Activated CD4-positive, CD25-positive, alpha-beta regulatory T cell treated with anti-CD3 and anti-CD28 coated beads, Interleukin-2, amount 50 U/mL, for 24 hours (primary cell): Measurements from ENCODE around the gene PIM3.

ENCODE experiments used
- ATAC-seq, 2 donors: fragments of 150-1000 bp; cut with Tn5 transposase; one replicate each; pipeline ENCODE4 v1.10.0; 2021; ENCODE audit warnings: mild to moderate bottlenecking in 1 of 2, moderate library complexity in 1 of 2

Gene PIM3

DNA sequence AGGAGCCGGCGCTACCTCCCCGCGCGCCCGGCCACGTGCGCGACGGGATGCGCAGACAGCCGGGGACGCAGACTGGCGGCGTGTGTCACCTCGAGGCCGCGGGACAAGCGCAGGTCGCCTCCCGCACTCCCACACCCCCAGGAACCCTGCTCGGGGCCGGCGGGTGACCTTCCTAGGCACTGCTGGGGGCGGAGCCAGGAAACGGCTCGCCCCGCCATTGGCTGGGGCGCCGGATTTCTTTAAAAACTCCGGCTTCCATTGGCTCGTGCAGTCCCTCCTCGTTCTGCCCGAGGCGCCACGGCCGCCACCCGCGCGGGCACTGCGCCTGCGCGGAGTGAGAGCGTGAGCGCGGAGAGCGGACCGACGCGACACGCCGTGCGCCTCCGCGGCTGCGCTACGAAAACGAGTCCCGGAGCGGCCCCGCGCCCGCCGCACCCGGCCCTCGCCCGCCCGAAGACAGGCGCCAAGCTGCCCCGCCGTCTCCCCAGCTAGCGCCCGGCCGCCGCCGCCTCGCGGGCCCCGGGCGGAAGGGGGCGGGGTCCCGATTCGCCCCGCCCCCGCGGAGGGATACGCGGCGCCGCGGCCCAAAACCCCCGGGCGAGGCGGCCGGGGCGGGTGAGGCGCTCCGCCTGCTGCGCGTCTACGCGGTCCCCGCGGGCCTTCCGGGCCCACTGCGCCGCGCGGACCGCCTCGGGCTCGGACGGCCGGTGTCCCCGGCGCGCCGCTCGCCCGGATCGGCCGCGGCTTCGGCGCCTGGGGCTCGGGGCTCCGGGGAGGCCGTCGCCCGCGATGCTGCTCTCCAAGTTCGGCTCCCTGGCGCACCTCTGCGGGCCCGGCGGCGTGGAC lies at the start of gene PIM3:
TSS of gene PIM3 (plus strand) at position 614 of the 846 bp plus-strand sequence. CDS start at position 790, 176 bp downstream.
- ATAC-seq = peak; percentile 76 to 78

DNA sequence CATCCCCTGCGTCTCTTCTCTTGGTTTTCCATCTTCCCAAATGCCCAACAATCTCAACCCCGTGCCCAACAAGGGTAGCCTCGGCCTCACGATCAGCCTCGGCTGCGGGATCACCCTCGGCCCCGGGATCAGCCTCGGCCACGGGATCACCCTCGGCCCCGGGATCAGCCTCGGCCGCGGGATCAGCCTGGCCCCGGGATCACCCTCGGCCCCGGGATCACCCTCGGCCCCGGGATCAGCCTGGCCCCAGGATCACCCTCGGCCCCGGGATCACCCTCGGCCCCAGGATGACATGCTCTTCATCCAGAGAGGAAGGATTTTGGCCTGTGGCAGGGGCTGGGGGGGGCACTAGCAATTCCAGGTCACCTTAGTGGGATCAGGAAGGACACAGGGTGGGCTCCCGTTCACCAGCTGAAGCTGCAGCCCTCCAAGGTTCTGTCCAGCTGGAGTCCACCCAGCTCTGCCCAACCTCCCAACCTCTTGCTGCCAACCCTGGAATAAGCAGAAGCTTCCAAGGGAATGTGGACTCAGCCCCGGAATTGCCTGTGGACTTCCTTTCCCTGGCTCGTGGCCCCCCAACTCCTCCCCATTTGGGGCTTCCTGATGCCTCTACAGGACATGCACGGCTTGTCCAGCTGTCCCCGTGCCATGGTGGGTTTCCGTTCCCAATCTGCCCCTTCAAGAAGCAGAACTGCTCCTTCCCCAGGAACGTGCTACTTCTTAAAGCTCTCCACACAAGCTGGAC lies 48.5 kb upstream of the PIM3 start:
- ATAC-seq = no peak

DNA sequence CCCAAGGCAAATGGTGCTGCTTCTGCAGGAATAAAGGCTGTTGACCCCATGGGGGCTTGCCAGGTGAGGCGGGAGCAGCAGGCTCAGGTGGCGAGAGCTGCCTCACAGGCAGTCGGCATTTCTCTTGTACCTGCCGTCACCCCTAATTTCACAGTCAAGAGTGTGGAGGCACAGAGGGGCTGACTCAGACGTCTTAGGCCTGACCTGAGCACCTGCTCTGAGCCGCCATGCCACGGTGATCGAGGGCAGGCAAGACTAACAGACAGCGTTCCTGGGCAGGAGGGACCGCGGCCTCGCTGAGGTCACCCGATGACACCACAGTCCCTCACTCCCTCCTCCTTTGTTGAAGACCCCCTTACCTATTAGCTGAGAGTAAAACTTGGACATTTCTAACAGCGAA lies 47.5 kb upstream of the PIM3 start:
- no peak for ATAC-seq

DNA sequence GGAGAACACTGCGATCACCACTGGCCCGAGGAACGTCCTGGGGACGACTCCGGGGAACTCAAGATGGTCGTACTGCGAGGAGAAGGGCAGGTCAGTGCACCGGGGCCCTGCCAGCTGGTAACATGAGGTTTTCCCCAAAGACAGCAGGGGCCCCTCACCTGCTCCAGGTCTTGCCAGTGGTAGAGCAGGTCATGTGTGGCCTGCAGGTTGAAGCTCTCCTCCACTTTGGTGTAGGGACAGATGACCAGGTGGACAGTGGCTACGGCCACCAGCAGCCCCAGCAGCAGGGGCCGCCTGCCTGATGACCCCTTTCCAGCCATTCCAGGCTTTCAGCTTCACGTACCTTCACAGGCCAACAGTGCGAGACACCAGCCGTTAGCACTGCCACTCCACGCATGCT lies 47.1 kb upstream of the PIM3 start:
- ATAC-seq = no peak

DNA sequence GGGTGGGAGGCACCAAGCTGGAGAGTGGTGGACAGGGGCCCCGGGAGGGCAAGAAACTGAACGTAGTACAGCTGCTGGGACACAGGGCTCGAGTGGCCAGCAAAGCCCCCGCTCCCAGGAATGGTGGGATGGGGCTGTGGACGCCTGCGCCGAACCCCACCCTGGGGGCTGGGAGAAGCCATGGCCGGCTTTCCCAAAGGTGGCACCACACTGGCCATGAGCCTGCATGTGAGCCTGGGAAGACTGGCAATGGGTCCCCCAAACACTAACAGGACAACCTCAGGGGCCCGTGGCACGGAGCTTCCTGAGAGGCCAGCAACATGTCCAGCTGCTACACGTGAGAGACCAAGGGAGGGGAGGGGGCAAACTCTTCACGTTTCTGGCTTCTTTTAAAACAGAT lies 46.3 kb upstream of the PIM3 start:
- ATAC-seq = no peak

DNA sequence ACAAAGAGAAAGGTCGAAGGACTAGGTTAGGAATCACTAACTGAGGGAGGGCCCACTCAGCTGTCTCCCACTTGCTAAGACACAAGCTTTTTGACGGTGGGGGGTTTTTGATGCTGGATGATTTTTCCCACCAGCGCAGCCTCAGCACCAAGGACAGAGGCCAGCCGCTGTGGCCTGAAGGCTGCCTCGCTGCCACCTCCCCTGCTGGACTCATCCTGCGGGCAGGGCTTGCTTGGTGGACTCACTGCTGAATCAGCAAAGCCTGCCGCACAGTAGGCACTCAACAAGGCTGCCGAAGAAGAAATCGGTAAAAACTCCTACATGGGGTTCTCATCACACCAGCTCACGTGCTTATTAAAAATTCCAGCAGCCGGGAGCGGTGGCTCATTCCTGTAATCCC lies 45.0 kb upstream of the PIM3 start:
- no peak for ATAC-seq

DNA sequence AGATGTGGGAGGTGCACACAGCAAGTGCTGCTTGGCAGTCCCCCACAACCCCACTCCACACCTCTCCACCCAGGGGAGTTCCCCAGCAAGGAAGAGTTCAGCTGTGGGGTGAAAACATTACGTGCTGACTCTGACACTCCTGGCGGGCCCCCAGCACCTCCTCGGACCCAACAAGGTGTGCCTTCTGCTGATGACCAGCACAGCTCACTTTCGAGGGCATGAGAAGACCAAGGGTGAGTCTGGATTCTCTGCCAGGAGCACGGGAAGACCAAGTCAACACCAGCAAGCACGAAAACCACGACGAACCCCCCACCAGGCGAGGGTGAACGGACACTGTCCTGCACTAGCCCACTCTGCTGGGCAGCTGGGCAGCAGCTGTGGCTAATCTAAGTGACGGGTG lies 43.7 kb upstream of the PIM3 start:
- no peak for ATAC-seq

DNA sequence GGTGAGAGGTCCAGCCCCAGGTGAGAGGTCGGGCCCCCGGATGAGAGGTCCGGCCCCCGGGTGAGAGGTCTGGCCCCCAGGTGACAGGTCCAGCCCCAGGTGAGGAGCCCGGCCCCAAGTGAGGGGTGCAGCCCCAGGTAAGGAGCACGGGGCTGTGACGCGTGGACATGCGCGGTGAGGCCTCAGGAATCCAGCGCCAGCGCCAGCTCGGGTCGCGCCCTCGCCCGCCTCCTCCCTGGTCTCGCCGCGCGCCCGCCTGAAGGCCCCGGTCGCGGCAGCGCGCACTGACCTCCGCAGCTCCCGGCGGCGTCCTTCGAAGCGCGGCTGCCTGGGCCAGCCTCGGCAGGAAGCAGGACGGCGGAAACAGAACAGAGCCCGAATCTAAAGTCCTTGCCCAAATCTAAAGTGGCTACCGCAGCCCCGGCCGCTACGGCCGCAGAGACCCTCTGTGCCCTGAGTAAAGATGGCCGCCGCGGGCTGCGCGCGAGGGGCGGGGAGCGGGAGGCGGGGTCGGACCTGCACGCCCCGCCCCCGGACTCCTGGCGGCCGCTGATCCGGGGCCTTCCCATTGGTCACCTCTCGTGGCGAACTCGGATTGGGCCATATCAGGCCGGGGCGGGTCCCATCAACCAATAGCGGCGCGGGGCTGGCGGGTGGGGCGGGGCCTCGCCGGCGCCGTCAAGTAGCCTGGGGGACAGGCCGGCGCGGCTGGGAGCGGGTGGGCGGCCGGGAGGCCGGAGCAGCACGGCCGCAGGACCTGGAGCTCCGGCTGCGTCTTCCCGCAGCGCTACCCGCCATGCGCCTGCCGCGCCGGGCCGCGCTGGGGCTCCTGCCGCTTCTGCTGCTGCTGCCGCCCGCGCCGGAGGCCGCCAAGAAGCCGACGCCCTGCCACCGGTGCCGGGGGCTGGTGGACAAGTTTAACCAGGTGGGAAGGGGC lies 42.3 kb upstream of the PIM3 start, which contains the start of the genes ALG12 and CRELD2:
TSS of gene ALG12 (minus strand) at position 465 of the 937 bp plus-strand sequence. CDS start 4,673 bp downstream, outside the sequence.
TSS of gene CRELD2 (plus strand) at position 661 of the 937 bp plus-strand sequence. CDS start at position 797, 136 bp downstream.
- ATAC-seq = peak; percentile 95 to 97

DNA sequence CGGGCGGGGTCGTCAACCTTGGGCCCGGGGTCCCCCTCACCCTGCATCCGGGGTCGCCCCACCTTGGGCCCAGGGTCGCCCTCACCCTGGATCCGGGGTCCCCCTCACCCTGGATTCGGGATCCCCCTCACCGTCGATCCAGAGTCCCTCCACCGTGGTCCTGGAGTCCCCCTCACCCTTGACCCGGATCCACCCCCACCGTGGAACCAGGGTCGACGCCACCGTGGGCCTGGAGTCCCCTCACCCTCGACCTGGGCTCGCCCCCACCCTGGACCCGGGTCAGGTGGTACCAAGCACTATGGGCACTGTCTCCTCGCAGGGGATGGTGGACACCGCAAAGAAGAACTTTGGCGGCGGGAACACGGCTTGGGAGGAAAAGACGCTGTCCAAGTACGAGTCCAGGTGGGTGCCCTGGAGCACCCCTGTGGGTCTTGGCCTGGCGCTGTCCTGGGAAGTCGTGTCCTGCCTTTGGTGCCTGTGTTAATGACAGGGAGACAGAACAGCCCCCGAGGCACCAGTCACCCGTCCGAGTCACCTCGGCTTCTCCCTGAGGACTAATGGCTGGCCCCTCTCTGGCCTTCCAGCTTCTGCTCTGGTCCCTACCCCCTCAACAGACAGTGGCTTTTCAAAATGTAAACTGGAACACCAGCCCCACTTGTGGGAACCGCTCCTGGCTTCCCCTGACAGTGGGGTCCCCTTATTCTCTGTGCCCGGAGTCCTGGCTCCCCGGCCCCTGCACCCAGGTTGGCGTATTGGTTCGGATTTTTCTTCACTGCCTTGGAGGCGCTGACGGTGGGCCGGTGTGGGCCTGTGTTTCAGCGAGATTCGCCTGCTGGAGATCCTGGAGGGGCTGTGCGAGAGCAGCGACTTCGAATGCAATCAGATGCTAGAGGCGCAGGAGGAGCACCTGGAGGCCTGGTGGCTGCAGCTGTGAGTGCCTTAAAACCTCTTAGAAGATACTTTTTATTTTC lies 41.4 kb upstream of the PIM3 start:
- ATAC-seq = no peak

DNA sequence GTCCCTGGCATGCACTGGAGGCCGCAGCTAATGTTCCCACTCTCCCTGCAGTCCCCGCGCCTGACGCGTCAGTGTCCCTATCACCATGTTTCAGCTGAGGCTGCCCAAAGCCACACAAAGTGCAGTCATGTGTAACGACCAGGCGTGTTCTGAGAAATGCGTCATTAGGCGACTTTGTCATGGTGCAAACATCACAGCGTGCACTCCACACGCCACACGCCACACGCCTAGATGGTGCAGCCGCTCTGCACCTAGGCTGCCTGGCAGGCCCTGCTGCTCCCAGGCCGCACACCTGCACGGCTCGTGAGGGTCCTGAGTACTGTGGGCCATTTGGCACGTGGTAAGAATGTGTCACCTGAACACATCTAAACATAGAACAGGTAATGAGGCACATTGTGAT lies 39.7 kb upstream of the PIM3 start:
- no peak for ATAC-seq

DNA sequence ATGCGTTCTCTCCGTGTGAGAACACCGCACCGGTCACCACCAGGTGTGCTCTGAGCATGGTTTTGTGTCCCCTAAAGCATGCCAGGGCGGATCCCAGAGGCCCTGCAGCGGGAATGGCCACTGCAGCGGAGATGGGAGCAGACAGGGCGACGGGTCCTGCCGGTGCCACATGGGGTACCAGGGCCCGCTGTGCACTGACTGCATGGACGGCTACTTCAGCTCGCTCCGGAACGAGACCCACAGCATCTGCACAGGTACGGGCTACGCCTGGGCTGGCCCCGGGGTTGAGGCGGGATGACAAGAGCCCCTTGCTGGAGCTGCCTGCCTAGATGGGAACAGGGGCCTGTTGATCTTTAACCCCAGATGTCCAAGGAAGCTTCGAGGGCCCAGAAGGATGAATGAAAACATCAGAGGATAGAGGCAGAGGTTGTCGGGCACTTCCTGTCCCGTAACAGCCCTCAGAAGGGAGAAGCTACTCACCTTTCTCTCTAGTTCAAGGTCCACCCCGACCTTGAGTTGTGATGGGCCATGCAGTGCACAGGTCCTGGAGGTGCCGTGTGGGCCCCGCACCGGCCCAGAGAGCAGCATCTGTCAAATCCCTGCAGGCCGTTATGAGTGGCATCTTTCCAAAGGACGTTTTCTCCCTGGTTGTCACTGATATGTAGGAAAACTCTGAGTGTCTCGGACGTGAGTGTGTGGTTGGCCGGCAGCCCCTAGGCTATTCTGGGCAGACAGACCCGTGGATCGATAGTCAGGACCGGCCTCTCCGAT lies 38.9 kb upstream of the PIM3 start:
- ATAC-seq = no peak

DNA sequence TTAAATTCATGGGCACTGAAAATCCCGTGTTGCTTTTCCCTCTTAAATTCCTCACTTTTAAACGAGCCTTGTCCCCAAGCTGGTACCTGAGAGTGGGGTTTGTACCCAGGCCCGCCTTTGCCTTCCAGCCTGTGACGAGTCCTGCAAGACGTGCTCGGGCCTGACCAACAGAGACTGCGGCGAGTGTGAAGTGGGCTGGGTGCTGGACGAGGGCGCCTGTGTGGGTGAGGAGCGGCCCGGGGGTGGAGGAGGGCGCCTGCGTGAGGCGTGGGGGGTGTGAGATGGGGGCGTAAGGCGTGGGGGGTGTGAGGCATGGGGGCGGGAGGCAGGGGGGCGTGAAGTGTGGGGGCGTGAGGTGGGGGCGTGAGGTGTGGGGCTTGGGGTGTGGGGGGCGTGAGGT lies 38.1 kb upstream of the PIM3 start:
- ATAC-seq = no peak

DNA sequence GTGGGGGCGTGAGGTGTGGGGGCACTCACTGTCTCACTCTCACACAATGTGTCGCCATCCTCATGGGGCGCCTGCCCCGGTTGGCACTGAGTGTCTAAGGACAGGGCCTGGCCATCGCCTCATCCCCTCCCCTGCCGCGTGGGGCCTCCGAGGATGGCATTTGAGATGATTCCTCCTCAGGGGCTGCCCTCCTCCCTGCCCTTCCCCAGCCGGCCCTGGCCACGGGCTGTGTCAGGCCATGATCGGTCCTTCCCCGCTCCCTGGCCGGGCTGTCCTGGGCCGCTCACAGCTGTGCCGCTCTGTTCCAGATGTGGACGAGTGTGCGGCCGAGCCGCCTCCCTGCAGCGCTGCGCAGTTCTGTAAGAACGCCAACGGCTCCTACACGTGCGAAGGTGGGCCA lies 37.6 kb upstream of the PIM3 start:
- no peak for ATAC-seq

DNA sequence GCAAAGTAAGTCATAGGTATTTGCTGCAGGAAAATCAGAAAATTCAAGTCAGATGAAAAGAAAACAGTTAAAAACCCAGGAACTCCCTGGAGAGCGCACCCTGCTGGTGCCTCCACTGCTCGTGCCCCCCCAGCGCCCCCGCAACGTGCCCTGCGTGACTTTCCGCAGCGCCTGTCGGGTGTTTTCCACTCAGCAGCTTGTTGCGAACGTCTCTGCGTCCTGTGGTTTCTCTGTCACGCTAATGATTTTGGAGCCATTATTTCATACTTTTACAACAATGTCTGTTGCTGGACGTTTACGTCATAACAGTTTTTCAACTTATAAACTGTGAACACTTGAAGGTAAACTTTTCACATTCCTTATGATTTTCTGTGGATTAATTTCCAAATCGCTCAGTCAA lies 37.1 kb upstream of the PIM3 start:
- ATAC-seq = no peak

DNA sequence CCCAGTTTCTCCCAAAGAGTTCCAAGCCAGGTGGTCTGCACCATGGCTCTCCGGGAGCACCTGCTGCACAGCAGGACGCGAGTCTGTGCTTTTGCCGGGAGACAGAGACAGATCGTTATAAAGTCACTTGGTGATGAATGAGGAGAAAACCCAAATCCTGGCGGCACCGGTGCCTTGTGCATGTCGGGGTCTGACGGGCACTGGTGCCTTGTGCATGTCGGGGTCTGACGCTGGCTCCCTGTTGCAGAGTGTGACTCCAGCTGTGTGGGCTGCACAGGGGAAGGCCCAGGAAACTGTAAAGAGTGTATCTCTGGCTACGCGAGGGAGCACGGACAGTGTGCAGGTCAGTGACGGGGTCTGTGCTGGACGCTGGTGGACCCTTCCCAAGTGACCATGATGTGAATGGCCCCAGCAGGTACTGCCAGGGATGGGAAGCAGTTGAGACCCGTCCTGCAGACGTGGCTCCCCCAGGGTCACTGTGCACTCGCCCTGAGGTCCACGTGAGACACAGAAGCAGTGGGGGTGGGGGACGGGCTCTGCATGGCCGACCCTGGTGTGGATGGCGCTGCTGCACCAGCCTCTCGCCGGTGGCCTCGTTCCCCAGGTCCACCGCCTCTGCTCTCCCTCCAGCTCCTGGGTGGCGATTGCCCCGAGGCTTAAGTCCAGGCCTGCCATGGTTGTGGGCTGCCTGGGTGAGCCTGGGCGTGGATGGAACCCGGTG lies 36.3 kb upstream of the PIM3 start:
- ATAC-seq = no peak

DNA sequence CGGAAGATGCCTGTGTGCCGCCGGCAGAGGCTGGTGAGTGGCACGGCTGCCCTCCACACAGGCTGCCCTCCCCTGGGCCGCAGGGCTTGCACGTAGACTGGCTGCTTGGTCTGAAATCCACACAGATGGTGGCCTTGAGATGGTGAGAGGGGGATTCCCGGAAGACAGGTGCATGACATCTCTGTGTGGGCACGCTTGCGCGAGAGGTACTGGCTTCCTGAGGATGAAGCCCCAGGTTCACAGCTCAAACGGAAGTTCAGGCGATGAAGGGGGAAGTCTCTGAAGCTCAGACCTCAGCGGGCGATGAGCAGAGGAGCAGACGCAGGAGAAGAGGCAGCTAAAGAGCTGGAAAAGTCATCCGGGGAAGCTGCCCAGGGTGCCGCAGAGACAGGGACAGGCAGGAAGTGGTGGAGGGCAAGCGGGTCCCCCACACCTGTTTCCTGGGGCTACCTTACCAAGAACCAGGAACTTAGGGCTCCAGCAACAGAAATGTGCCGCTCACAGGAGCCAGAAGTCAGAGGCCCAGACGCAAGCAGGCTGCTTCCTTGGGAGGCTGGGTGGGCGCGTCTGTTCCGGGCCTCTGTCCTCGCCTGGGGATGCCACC lies 34.9 kb upstream of the PIM3 start:
- ATAC-seq = peak; percentile 74 to 77

DNA sequence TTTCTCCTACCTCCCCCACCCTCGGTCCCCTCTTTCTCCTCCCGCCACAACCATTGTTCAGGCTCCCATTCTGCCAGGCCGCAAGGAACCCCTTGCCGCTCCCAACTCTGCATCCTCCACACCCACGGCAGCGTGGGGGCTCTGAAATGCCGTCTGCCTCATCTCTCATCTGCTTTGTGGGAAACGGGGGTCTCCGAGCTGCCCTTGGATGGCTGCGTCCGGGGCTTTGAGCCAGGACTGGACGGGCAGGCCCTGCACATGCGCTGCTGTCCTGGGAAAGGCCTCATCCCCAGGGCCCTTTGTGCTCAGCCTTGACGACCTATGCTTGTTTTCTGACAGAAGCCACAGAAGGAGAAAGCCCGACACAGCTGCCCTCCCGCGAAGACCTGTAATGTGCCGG lies 33.7 kb upstream of the PIM3 start:
- ATAC-seq = no peak

DNA sequence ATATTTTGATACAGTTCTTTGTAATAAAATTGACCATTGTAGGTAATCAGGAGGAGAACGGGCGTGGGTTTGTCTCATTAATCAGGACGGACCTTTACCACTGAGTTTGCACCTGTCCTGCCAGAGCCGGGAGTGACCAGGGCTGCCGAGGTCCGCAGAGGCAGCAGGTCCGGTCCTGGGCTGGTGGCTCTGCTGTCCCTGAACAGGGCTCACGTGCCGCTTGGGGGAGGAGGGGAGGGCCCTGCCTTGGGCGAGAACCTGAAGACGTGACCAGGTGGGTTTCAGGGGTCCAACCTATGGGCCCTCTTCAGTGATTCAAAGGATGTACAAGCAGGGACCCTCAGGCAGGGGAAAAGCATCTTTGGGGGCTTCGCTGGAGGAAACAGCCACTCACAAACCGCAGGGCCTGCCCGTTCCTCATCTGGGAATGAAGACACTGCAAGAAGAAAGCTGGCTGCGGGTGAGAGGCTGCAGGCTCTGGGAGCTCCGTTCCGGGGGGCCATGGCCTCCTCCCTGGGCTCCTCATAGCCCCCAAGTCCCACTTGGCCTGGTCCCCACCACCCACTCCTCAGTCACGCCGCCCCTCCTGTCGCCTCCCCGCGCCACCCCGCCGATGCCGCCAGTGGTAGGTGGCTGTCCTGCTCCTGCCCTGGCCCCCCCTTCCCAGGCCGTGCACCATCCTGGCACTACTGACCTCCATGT lies 32.9 kb upstream of the PIM3 start:
- ATAC-seq = no peak

DNA sequence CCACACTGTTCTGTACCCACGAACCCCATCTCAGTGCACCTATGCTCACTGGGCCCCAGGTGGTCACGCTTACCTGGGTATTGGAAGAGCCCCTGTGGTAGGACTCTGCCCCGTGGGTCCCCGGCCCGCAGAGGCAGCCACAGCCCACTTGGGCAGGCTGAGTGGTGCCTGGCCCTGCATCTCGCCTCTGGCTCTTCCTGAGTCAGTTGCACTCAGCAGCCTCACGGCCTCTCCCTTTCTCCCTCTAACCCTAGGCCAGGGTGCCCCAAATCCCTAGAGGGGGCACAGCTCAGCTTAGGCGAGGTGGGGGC lies 32.4 kb upstream of the PIM3 start:
- ATAC-seq = no peak
